HepG2 (cell line): ENCODE data around the gene R3HDM1.

ENCODE experiments used
- CEBPB ChIP-seq: IDR thresholded peaks from 2 replicates; pipeline ENCODE4 v1.6.1; 2011; ENCODE audit warnings: low read depth, low read length, improper control_type of control experiment, borderline replicate concordance
- ELF4 ChIP-seq: sonication (generic); formaldehyde crosslinking; IDR thresholded peaks from 2 replicates; pipeline ENCODE4 v1.5.0; 2020; ENCODE audit warnings: missing genetic modification reagents, mild to moderate bottlenecking, moderate library complexity, borderline replicate concordance
- ERF ChIP-seq: IDR thresholded peaks from 2 replicates; pipeline ENCODE4 v1.6.1; 2018; ENCODE audit warnings: missing biosample characterization, missing genetic modification reagents
- SALL1 ChIP-seq: sonication (generic); formaldehyde crosslinking; IDR thresholded peaks from 2 replicates; pipeline ENCODE4 v1.8.0; 2022; ENCODE audit warnings: mild to moderate bottlenecking, missing genetic modification reagents
- YY1 ChIP-seq: IDR thresholded peaks from 2 replicates; pipeline ENCODE4 v1.6.1; 2011; ENCODE audit warnings: low read length, low read depth, moderate library complexity, mild to moderate bottlenecking; ENCODE audit not compliant: insufficient read depth, insufficient replicate concordance
- ZNF530 ChIP-seq: sonication (generic); formaldehyde crosslinking; IDR thresholded peaks from 2 replicates; pipeline ENCODE4 v1.5.0; 2020; ENCODE audit warnings: low read depth, mild to moderate bottlenecking, missing genetic modification reagents
- TF ChIP-seq, protein P1 (sequence below): sonication (generic); formaldehyde crosslinking; IDR thresholded peaks from 2 replicates; pipeline ENCODE4 v1.5.0; 2020; ENCODE audit warnings: mild to moderate bottlenecking, missing genetic modification reagents, moderate library complexity

DNA sequence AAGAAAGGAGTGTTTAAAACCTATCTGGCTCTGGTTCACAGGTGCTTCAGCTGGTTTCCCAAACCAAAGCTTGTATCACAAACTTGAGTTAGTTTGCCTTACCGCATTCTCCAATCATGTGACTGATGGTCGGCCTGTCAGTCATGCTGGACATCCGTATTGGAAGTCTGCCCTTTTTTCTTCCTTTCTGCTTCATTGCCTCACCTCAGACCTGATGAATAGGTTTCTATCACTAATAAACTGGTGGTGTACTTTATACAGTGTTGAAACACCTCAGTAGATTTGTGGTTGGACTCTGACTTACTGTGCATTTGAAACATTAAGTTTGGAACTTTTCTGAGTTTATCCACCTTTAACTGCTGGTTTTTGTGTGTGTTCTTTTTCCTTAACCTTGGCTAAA, 84.1 kb downstream of the R3HDM1 start:
- TF ChIP-seq, protein P1, sequence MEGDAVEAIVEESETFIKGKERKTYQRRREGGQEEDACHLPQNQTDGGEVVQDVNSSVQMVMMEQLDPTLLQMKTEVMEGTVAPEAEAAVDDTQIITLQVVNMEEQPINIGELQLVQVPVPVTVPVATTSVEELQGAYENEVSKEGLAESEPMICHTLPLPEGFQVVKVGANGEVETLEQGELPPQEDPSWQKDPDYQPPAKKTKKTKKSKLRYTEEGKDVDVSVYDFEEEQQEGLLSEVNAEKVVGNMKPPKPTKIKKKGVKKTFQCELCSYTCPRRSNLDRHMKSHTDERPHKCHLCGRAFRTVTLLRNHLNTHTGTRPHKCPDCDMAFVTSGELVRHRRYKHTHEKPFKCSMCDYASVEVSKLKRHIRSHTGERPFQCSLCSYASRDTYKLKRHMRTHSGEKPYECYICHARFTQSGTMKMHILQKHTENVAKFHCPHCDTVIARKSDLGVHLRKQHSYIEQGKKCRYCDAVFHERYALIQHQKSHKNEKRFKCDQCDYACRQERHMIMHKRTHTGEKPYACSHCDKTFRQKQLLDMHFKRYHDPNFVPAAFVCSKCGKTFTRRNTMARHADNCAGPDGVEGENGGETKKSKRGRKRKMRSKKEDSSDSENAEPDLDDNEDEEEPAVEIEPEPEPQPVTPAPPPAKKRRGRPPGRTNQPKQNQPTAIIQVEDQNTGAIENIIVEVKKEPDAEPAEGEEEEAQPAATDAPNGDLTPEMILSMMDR (CRISPR knock-in tag): no peak
- TF ChIP-seq ZNF530 (CRISPR knock-in tag): no peak
- TF ChIP-seq YY1: no peak
- no peak for TF ChIP-seq ERF (CRISPR knock-in tag)
- TF ChIP-seq ELF4 (CRISPR knock-in tag): no peak
- TF ChIP-seq CEBPB: no peak
- TF ChIP-seq SALL1 (CRISPR knock-in tag): no peak
